Activated T-cell treated with anti-CD3 and anti-CD28 coated beads, Interleukin-2, amount 50 U/mL, for 72 hours (primary cell): ENCODE data around the gene FOXG1. TPM values are rescaled to one million over a fixed set of nuclear protein-coding genes. Genes with fewer than 3 reads are reported as not detected.

Source experiments
- ATAC-seq, 2 donors: fragments of 150-1000 bp; cut with Tn5 transposase; replicated peaks in 1 of 2; 2 replicates each; pipeline ENCODE4 v1.10.0; 2021; ENCODE audit warnings: moderate library complexity in 2 of 2, mild to moderate bottlenecking in 1 of 2
- DNase-seq, 2 donors: peaks; one replicate each; pipeline ENCODE4 v3.0.0; 2021 to 2022; ENCODE audit warnings: mixed read lengths in 1 of 2
- H3K27ac Mint-ChIP-seq: one replicate; pipeline ENCODE4 v1.8.0; 2022; ENCODE audit warnings: mild to moderate bottlenecking, moderate library complexity, mixed read lengths
- H3K27me3 Mint-ChIP-seq: one replicate; pipeline ENCODE4 v1.8.0; 2022; ENCODE audit warnings: low read depth, mixed read lengths
- H3K36me3 Mint-ChIP-seq, 2 donors: one replicate each; pipeline ENCODE4 v1.8.0; 2022; ENCODE audit warnings: mixed read lengths in 2 of 2, mild to moderate bottlenecking in 1 of 2; ENCODE audit not compliant: insufficient read depth in 2 of 2
- H3K4me1 Mint-ChIP-seq: one replicate; pipeline ENCODE4 v1.8.0; 2022; ENCODE audit warnings: low read depth, mixed read lengths
- H3K4me3 Mint-ChIP-seq, 2 donors: one replicate each; pipeline ENCODE4 v1.8.0; 2022; ENCODE audit warnings: mild to moderate bottlenecking in 2 of 2, mixed read lengths in 2 of 2, moderate library complexity in 2 of 2
- H3K9me3 Mint-ChIP-seq, 2 donors: one replicate each; pipeline ENCODE4 v1.8.0; 2022; ENCODE audit warnings: mixed read lengths in 2 of 2
- total RNA-seq, 2 donors: library from RNA; stranded (reverse); gene quantifications; one replicate each; pipeline ENCODE4 v1.2.3, GENCODE V29; 2022

The FOXG1 gene
- total RNA-seq, 2 donors from 2014 or later, result not detected

- peaks cover 10 to 14% of the 10 kb centered on the region in 2 donors for H3K36me3 Mint-ChIP-seq
- ATAC-seq (no peak), DNase-seq (no peak)
- H3K27ac Mint-ChIP-seq, result no peak overlapping the region
- peaks cover 1 to 10% of the 10 kb centered on the region in 2 donors for H3K9me3 Mint-ChIP-seq
- peaks cover 17% of the 10 kb centered on the region for H3K4me1 Mint-ChIP-seq
- peak overlapping the region; percentile 56 to 64 for H3K4me3 Mint-ChIP-seq
- H3K27me3 Mint-ChIP-seq, result peaks cover 66% of the 10 kb centered on the region
Measured at GRCh38 chr14:28765169-28765830, 1.3 kb upstream of the FOXG1 start.

GRCh38 chr14:28765831-28766468 lies 637 bp upstream of the FOXG1 start:
- peak overlapping the region; percentile 65 for H3K27ac Mint-ChIP-seq

GRCh38 chr14:28767030-28767852 lies 654 bp downstream of the FOXG1 start:
- H3K27me3 Mint-ChIP-seq, result peaks cover 59% of the 10 kb centered on the region
- DNase-seq (no peak), ATAC-seq (no peak)
- peaks cover 2 to 10% of the 10 kb centered on the region in 2 donors for H3K9me3 Mint-ChIP-seq
- no peak overlapping the region for H3K27ac Mint-ChIP-seq
- H3K36me3 Mint-ChIP-seq, result peaks cover 8 to 14% of the 10 kb centered on the region in 2 donors
- peak overlapping the region in 1 of 2 donors; percentile 55 for H3K4me3 Mint-ChIP-seq
- peaks cover 17% of the 10 kb centered on the region for H3K4me1 Mint-ChIP-seq

More at GRCh38 chr14:28765831-28766468, 637 bp upstream of the FOXG1 start:
- peaks cover 10 to 14% of the 10 kb centered on the region in 2 donors for H3K36me3 Mint-ChIP-seq
- H3K9me3 Mint-ChIP-seq, result peaks cover 3 to 10% of the 10 kb centered on the region in 2 donors
- DNase-seq (no peak), ATAC-seq (no peak)
- peaks cover 69% of the 10 kb centered on the region for H3K27me3 Mint-ChIP-seq
- peaks cover 17% of the 10 kb centered on the region for H3K4me1 Mint-ChIP-seq
- peak overlapping the region; percentile 64 to 71 for H3K4me3 Mint-ChIP-seq

GRCh38 chr14:28767853-28768741 lies 1.5 kb downstream of the FOXG1 start:
- peaks cover 2 to 10% of the 10 kb centered on the region in 2 donors for H3K9me3 Mint-ChIP-seq
- ATAC-seq (no peak), DNase-seq (peak in 1 of 2 donors; percentile 18)
- peak overlapping the region; percentile 75 for H3K27ac Mint-ChIP-seq
- peaks cover 62% of the 10 kb centered on the region for H3K27me3 Mint-ChIP-seq
- peaks cover 6 to 12% of the 10 kb centered on the region in 2 donors for H3K36me3 Mint-ChIP-seq
- H3K4me1 Mint-ChIP-seq, result peaks cover 17% of the 10 kb centered on the region
- H3K4me3 Mint-ChIP-seq, result peak overlapping the region; percentile 40 to 55

- Mint-ChIP-seq H3K9me3 (peaks cover 2 to 12% of the 10 kb centered on the region in 2 donors), H3K27me3 (peaks cover 65% of the 10 kb centered on the region), H3K27ac (no peak overlapping the region), H3K36me3 (peaks cover 6 to 14% of the 10 kb centered on the region in 2 donors), H3K4me3 (no peak overlapping the region), H3K4me1 (peaks cover 17% of the 10 kb centered on the region)
- ATAC-seq (no peak), DNase-seq (no peak)
Measured at GRCh38 chr14:28769276-28769880, 2.8 kb downstream of the FOXG1 start.

GRCh38 chr14:28770061-28770460 lies 3.5 kb downstream of the FOXG1 start:
- Mint-ChIP-seq H3K36me3 (peaks cover 7 to 17% of the 10 kb centered on the region in 2 donors), H3K27ac (no peak overlapping the region), H3K27me3 (peaks cover 65% of the 10 kb centered on the region), H3K4me1 (peaks cover 17% of the 10 kb centered on the region), H3K9me3 (peaks cover 2 to 12% of the 10 kb centered on the region in 2 donors), H3K4me3 (no peak overlapping the region)
- no peak for ATAC-seq
- no peak for DNase-seq

- Mint-ChIP-seq H3K36me3 (peaks cover 6 to 15% of the 10 kb centered on the region in 2 donors), H3K27me3 (peaks cover 65% of the 10 kb centered on the region), H3K27ac (no peak overlapping the region), H3K4me3 (no peak overlapping the region), H3K4me1 (peaks cover 13% of the 10 kb centered on the region), H3K9me3 (peaks cover 2 to 12% of the 10 kb centered on the region in 2 donors)
- DNase-seq, result no peak
- ATAC-seq, result no peak
Measured at GRCh38 chr14:28770630-28771029, 4.0 kb downstream of the FOXG1 start.

GRCh38 chr14:28771168-28771567 lies 4.6 kb downstream of the FOXG1 start:
- ATAC-seq, result no peak
- Mint-ChIP-seq H3K4me3 (no peak overlapping the region), H3K36me3 (peaks cover 6 to 14% of the 10 kb centered on the region in 2 donors), H3K4me1 (peaks cover 10% of the 10 kb centered on the region), H3K27me3 (peaks cover 66% of the 10 kb centered on the region), H3K27ac (no peak overlapping the region), H3K9me3 (peaks cover 2 to 10% of the 10 kb centered on the region in 2 donors)
- DNase-seq, result no peak

GRCh38 chr14:28772613-28773012 lies 6.0 kb downstream of the FOXG1 start:
- H3K4me3 Mint-ChIP-seq, result no peak overlapping the region
- peaks cover 2 to 7% of the 10 kb centered on the region in 2 donors for H3K9me3 Mint-ChIP-seq
- no peak for ATAC-seq
- peaks cover 6 to 12% of the 10 kb centered on the region in 2 donors for H3K36me3 Mint-ChIP-seq
- no peak for DNase-seq
- peaks cover 7% of the 10 kb centered on the region for H3K4me1 Mint-ChIP-seq
- H3K27ac Mint-ChIP-seq, result no peak overlapping the region
- peaks cover 66% of the 10 kb centered on the region for H3K27me3 Mint-ChIP-seq

GRCh38 chr14:28773176-28773575 lies 6.6 kb downstream of the FOXG1 start:
- Mint-ChIP-seq H3K4me3 (no peak overlapping the region), H3K36me3 (peaks cover 6 to 10% of the 10 kb centered on the region in 2 donors), H3K4me1 (peaks cover 6% of the 10 kb centered on the region), H3K9me3 (peaks cover 2 to 7% of the 10 kb centered on the region in 2 donors), H3K27me3 (peaks cover 68% of the 10 kb centered on the region), H3K27ac (no peak overlapping the region)
- ATAC-seq (no peak), DNase-seq (no peak)

- no peak overlapping the region for H3K4me3 Mint-ChIP-seq
- peaks cover 64% of the 10 kb centered on the region for H3K27me3 Mint-ChIP-seq
- no peaks in the 10 kb centered on the region for H3K4me1 Mint-ChIP-seq
- no peak for ATAC-seq
- no peak for DNase-seq
- H3K9me3 Mint-ChIP-seq, result peaks cover 2% of the 10 kb centered on the region in 2 donors
- peaks cover 1 to 5% of the 10 kb centered on the region in 2 donors for H3K36me3 Mint-ChIP-seq
- H3K27ac Mint-ChIP-seq, result no peak overlapping the region
Measured at GRCh38 chr14:28773861-28774691, 7.5 kb downstream of the FOXG1 start.
